ENCODE measurements around the gene STK32B.
"Not testable (repeated sequence)": the region's sequence is repeated elsewhere in the genome, so short reads cannot be mapped to it uniquely, and the experiment has no call there.

The STK32B gene

DNA sequence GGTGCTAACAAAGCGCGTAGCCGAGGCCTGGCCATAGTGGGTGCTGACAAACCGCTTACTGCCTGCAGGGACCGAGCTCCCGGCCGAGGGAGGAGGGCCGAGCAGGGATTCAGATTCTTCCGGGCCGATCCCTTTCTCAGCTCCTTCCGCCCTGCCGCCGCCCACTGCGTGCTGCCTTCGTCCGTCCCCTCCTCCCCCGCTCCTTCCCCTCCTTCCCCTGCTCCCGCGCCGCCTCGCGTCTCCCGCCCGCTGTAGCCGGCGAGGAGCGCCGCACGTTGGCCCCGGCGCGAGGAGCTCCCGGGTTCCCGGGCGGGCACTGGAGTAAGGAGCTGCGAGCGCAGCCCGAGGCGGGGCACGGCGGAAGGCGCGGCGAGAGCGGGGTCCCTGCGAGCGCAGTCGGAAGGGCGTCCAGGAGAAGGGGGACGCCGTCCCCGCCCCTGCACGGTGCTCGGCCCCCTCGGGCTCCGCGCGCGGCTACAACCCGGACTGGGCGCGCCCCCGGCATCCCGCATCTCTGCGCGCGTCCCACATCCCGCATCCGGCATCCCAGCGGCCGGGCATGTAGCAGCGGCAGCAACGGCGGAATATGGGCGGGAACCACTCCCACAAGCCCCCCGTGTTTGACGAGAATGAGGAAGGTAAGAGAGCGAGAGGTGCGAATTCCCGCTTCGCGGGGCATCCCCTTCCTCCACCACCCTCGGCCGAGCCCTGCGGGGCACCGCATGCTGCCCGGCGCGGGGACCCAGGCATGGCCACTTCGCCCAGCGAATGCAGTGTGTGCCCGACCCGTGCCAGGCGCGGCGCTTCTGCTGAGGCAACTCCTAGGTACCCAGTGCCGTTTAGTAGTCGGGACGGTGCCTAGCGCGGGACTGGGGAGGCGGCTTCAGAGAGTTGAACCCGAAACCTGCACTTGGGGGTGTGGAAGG is at the start of gene STK32B:
TSS of gene STK32B (plus strand) at position 203 of the 926 bp plus-strand sequence.
- no peak for DNase-seq (ENCODE audit: low read depth in 1 of 2, low spot score in 1 of 2)

DNA sequence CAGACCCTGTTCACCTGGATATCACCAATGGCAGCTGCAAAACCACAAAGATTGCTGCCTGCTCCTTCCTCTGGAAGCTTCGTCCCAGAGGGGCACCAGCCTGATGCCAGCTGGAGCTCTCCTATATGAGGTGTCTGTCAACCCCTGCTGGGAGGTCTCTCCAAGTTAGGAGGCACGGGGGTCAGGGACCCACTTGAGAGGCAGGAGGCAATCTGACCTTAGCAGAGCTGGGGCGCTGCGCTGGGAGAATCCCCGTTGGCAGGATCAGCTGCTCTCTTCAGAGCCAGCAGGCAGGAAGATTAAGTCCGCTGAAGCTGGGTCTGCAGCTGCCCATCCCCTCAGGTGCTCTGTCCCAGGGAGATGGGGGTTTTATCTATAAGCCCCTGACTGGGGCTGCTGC is 49.6 kb upstream of the STK32B start:
- not testable (repeated sequence) for DNase-seq (ENCODE audit: low read depth in 1 of 2, low spot score in 1 of 2)

GRCh38 chr4:5003372-5003857 is 47.9 kb upstream of the STK32B start:
- no peak for DNase-seq (ENCODE audit: low read depth in 1 of 2, low spot score in 1 of 2)

DNA sequence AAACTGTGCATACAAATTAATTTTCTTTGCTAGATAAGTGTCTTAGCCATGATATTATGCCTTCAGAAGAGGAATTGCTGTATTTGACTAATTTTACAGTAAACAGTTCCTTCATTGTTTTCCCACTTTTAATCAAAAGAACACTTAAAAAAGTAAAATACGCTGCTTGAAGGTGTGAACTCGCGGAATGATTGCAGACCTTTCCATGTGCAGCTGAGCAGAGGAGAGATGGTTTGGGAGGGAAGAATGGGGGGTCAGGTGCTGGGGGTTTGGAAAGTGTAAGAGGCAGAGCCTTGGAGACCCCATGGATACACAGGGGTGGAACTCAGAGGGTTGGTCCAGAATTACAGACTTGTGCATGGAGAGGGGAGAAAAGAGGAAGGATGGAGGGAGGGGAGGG is 47.4 kb upstream of the STK32B start:
- DNase-seq (ENCODE audit: low read depth in 1 of 2, low spot score in 1 of 2) = no peak

DNA sequence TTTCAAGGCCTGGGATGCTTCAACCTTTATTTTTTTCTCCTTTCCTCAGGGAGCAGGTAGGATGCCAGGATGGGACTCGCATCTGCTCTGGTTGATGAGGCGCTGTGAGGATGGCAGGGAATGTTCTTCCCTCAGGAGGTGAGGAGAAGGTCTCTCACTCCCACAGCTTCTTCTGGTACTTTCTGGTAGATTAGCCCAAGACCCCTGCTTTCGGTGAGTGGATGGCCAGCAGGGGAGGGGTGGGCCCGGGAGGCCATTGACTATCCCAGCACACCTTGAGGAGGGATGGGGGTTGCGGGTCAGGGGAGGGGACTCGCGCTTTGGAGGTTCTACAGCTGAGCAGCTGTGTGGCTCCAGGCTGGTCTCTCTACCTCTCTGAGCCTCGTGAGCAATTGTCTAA is 46.8 kb upstream of the STK32B start:
- DNase-seq (ENCODE audit: low read depth in 1 of 2, low spot score in 1 of 2) = no peak

- not testable (repeated sequence) for DNase-seq (ENCODE audit: low read depth in 1 of 2, low spot score in 1 of 2)
These were observed 44.3 kb upstream of the STK32B start for GRCh38 chr4:5006932-5007331.

GRCh38 chr4:5009796-5010195 is 41.5 kb upstream of the STK32B start:
- no peak for DNase-seq (ENCODE audit: low read depth in 1 of 2, low spot score in 1 of 2)

GRCh38 chr4:5010984-5011383 is 40.3 kb upstream of the STK32B start:
- no peak for DNase-seq (ENCODE audit: low read depth in 1 of 2, low spot score in 1 of 2)

GRCh38 chr4:5012244-5012898 is 38.9 kb upstream of the STK32B start:
- no peak for DNase-seq (ENCODE audit: low read depth in 1 of 2, low spot score in 1 of 2)

DNA sequence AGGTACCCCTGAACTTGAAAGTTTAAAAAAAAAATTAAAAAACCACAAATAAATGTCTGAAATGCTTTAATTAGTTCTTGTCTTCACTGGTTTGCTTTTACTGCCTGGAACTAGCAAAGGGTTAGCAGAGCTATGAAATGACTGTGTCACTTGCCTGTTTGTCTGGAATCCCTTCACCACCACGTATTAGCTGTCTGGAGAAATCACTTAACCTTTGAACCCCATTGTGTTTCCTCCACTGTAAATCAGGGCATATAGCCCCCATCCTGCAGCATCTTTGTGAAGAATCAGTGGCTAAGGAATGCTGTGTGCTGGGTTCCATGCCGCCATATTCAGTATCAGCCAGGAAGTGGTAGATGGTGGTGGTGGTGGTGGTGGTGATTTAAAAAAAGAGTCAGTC is 38.3 kb upstream of the STK32B start:
- no peak for DNase-seq (ENCODE audit: low read depth in 1 of 2, low spot score in 1 of 2)

DNA sequence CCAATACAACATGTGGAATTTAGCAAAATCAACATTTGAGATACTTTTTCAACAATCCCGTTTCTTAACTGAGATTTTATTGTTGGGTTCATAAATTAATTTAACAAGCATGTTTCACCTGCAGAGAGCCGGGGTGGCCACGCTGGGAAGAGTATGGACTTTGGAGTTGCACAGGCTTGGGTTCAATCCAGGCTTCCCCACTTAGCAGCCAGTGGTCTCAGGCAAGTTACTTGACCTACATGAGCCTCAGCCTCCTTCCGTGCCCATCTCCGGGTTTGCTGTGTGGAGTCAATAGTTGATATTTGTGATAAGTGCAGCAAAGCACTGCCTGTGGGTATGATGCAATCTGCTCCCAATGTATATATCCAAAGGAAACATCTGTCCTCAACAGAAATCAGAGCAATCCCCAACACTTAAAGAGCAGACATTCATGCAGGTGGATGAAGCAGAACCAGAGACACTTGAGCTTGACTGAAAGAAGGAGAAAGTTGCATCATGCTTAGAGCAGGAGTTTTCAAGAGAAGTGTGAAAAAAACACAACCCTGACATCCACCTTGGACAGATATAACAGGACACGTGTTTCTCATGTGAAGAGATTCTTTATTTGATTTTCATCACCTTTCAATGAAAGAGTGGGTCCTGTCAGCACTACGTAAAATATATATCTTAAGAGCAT is 37.1 kb upstream of the STK32B start:
- DNase-seq (ENCODE audit: low read depth in 1 of 2, low spot score in 1 of 2) = no peak

GRCh38 chr4:5018096-5018495 is 33.2 kb upstream of the STK32B start:
- DNase-seq (ENCODE audit: low read depth in 1 of 2, low spot score in 1 of 2) = no peak

GRCh38 chr4:5018603-5019002 is 32.7 kb upstream of the STK32B start:
- DNase-seq (ENCODE audit: low read depth in 1 of 2, low spot score in 1 of 2) = no peak

DNA sequence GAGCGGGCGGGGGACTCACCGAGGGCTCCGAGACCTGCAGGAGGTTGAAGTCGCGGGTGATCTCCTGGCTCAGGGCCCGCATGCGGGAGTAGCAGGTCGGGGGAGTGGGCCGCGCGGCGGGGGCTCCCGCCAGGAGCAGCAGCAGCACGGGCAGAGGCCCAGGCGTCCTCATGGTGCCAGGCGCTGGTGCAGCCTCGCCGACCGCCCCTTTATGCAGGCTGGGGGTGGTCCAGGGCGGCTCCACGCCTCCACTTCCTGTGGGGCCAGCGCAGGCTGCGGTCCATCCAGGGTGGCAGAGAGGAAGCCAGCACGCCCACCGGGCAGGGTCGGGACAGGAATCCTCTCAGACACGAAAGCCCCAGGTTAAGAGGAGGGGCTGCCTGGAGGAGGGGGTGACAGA is 32.0 kb upstream of the STK32B start, which contains the start of gene CYTL1:
TSS of gene CYTL1 (minus strand) at position 185 of the 400 bp plus-strand sequence. CDS start at position 172, 13 bp downstream.
- DNase-seq (ENCODE audit: low read depth in 1 of 2, low spot score in 1 of 2) = no peak

DNA sequence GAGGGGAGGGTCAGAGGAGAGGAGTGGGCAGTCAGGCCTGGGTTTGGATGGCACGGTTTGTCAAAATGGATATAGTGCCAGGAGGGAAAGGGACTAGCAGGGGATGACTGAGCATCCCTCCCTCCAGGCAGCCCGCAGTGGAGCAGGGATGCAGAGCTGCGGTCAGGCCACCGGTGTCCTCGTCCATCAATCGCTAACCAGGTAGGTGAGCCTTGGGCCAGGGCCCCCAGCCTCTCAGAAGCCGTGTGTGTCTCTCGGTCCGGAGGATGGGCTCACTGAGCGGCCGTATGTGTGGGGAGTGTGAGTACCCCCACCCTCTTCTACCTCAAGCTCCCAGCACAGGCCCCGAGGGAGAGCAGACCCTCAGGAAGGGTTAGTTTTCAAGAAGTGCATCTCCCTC is 31.5 kb upstream of the STK32B start:
- no peak for DNase-seq (ENCODE audit: low read depth in 1 of 2, low spot score in 1 of 2)

GRCh38 chr4:5020341-5020740 is 30.9 kb upstream of the STK32B start:
- no peak for DNase-seq (ENCODE audit: low read depth in 1 of 2, low spot score in 1 of 2)

GRCh38 chr4:5021546-5021945 is 29.7 kb upstream of the STK32B start:
- DNase-seq (ENCODE audit: low read depth in 1 of 2, low spot score in 1 of 2) = no peak

DNA sequence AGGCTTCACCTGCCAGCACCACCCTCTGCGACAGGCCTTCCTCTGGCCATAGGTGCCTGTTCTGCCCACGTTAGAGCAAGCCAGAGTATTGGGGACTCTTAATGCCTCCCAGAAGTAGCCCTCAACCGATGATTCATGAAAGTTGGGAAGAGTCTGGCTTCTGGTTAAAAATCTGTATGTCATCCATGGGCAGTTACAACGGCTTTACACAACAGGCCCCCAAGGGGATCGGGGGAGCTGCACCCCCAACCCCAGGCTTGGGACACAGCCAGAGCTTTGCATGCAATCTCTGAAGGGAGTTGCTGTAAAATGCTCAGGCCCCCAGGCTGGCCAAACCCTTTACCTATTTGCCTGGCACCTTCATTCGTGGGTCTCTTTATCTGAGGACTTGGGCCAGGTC is 26.6 kb upstream of the STK32B start:
- DNase-seq (ENCODE audit: low read depth in 1 of 2, low spot score in 1 of 2) = no peak

DNA sequence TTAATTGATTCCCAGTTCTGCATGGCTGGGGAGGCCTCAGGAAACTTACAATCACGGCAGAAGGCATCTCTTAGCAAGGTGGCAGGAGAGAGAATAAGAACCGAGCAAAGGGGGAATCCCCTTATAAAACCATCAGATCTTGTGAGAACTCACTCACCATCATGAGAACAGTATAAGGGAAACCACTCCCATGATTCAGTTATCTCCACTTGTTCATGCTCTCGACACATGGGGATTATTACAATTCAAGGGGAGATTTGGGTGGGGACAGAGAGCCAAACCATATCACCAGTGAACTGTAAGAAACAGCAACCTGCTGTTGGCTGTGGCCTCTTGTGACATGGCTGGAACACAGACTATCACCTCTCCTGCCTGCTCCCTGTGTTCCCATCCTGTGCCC is 24.9 kb upstream of the STK32B start:
- no peak for DNase-seq (ENCODE audit: low read depth in 1 of 2, low spot score in 1 of 2)

GRCh38 chr4:5027346-5027745 is 23.9 kb upstream of the STK32B start:
- no peak for DNase-seq (ENCODE audit: low read depth in 1 of 2, low spot score in 1 of 2)

GRCh38 chr4:5028480-5028879 is 22.8 kb upstream of the STK32B start:
- DNase-seq (ENCODE audit: low read depth in 1 of 2, low spot score in 1 of 2) = no peak

DNA sequence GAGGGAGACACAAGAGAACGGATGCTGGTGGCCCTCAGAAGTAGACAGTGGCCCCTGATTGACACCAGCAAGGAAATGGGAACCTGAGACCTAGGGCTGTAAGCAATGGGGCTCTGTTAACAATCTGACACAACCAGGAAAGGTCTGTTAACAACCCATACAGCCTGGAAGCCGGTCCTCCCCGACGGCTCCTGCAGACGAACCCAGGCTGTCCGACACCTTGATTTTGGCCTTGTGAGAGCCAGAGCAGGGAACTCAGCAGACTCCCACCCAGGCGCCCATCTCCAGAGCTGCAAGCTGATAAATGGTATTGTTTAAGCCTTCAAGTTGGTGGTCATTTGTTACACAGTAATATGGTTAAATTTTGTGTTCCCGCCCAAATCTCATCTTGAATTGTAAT is 21.8 kb upstream of the STK32B start:
- no peak for DNase-seq (ENCODE audit: low read depth in 1 of 2, low spot score in 1 of 2)

Data from activated T-helper 1 cell treated with anti-CD3 and anti-CD28 coated beads, Interleukin-2, amount 50 U/mL, for 16 hours (primary cell).